CD4-positive, alpha-beta memory T cell (primary cell): ENCODE data around the gene TMEM219. TPM values are rescaled to one million over a fixed set of nuclear protein-coding genes. Genes with fewer than 3 reads are reported as not detected.
A peak's percentile ranks its signal among the peaks of the same experiment; 100 is the strongest.
"Not testable (repeated sequence)": the region's sequence is repeated elsewhere in the genome, so short reads cannot be mapped to it uniquely, and the experiment has no call there.

Source experiments
- CTCF ChIA-PET: fragments of 350-600 bp; sonication (Branson Sonifier 250); formaldehyde crosslinking; loops from one replicate; lab custom pipeline; 2021; ENCODE audit warnings: inconsistent platforms; ENCODE audit not compliant: partially characterized antibody; lab: Charles Lee
- POLR2A ChIA-PET: fragments of 350-600 bp; sonication (Branson Sonifier 250); formaldehyde crosslinking; loops from one replicate; lab custom pipeline; 2021; ENCODE audit not compliant: partially characterized antibody; lab: Charles Lee
- DNase-seq, 5 donors: peaks; one replicate each; pipeline versions ENCODE4 v3.0.0 to v3.0.0-alpha.2; 2020 to 2022; ENCODE audit warnings: mixed read lengths in 1 of 5
- H3K27ac ChIP-seq: one replicate; pipeline ENCODE4 v1.7.0; 2013; ENCODE audit warnings: low read depth, low read length
- H3K27me3 ChIP-seq: 2 replicates; pipeline ENCODE4 v1.7.0; 2013; ENCODE audit warnings: mild to moderate bottlenecking, low read length, moderate library complexity; ENCODE audit not compliant: insufficient read depth
- H3K36me3 ChIP-seq: 2 replicates; pipeline ENCODE4 v1.7.0; 2013; ENCODE audit warnings: mild to moderate bottlenecking, low read length, moderate library complexity; ENCODE audit not compliant: insufficient read depth
- H3K4me1 ChIP-seq: 2 replicates; pipeline ENCODE4 v1.7.0; 2013; ENCODE audit warnings: mild to moderate bottlenecking, low read length, moderate library complexity; ENCODE audit not compliant: insufficient read depth
- H3K4me3 ChIP-seq, 2 donors: one replicate each; pipeline ENCODE4 v1.7.0; 2013; ENCODE audit warnings: low read length in 2 of 2, mild to moderate bottlenecking in 1 of 2
- H3K9me3 ChIP-seq, 2 donors: one replicate each; pipeline ENCODE4 v1.7.0; 2013; ENCODE audit warnings: low read length in 2 of 2, control low read depth in 1 of 2; ENCODE audit not compliant: control insufficient read depth in 1 of 2
- H3K27ac Mint-ChIP-seq, 7 donors: one replicate each; pipeline ENCODE4 v1.8.0; 2020 to 2021; ENCODE audit warnings: mixed read lengths in 7 of 7, mild to moderate bottlenecking in 6 of 7, inconsistent platforms in 3 of 7, moderate library complexity in 3 of 7
- H3K27me3 Mint-ChIP-seq, 2 donors: one replicate each; pipeline ENCODE4 v1.8.0; 2020 to 2021; ENCODE audit warnings: mixed read lengths in 2 of 2
- H3K36me3 Mint-ChIP-seq, 2 donors: one replicate each; pipeline ENCODE4 v1.8.0; 2020 to 2021; ENCODE audit warnings: mixed read lengths in 2 of 2, inconsistent platforms in 1 of 2, mild to moderate bottlenecking in 1 of 2
- H3K4me1 Mint-ChIP-seq, 4 donors: one replicate each; pipeline ENCODE4 v1.8.0; 2020 to 2021; ENCODE audit warnings: mixed read lengths in 4 of 4, mild to moderate bottlenecking in 1 of 4
- H3K4me3 Mint-ChIP-seq, 8 donors: one replicate each; pipeline ENCODE4 v1.8.0; 2020 to 2021; ENCODE audit warnings: mixed read lengths in 8 of 8, mild to moderate bottlenecking in 7 of 8, moderate library complexity in 6 of 8, inconsistent platforms in 3 of 8
- H3K9me3 Mint-ChIP-seq, 8 donors: one replicate each; pipeline ENCODE4 v1.8.0; 2020 to 2021; ENCODE audit warnings: mixed read lengths in 8 of 8, mild to moderate bottlenecking in 5 of 8, inconsistent platforms in 3 of 8, moderate library complexity in 1 of 8
- intact Hi-C: fragments of 100-400 bp; cut with micrococcal nuclease; formaldehyde crosslinking; loops from one replicate; pipeline ENCODE4 v1.15.1; 2023
- polyA plus RNA-seq, 2 donors: library from polyadenylated mRNA; unstranded; fragments of 300-500 nt; fragmentation: Illumina TruSeq; gene quantifications; one replicate each; pipeline ENCODE4 v1.2.3, GENCODE V29; 2021
- total RNA-seq, 2 experiments: library from RNA; stranded (reverse); gene quantifications; one replicate each; pipeline ENCODE4 v1.2.3, GENCODE V29; 2021

Gene TMEM219
- total and polyA plus RNA-seq, 4 experiments from 2014 or later = 80.8 to 250 (median 156) TPM

GRCh38 chr16:29927070-29927905, 34.6 kb upstream of the TMEM219 start:
- DNase-seq = no peak
- Mint-ChIP-seq H3K36me3 (peaks cover 4 to 20% of the 10 kb centered on the region in 2 donors), H3K27me3 (no peaks in the 10 kb centered on the region), H3K9me3 (no peaks in the 10 kb centered on the region), H3K27ac (peak overlapping the region; percentile 63 to 98 (median 88)), H3K4me1 (peaks cover 21 to 49% (median 28%) of the 10 kb centered on the region in 4 donors), H3K4me3 (peak overlapping the region; percentile 88 to 96 (median 94))
- ChIA-PET CTCF (interaction anchor here (0.8 to 1.4 kb wide), 4 partner anchors 34 to 105 kb away, joined by 3 to 9 read pairs (median 6); partner anchors contain the start of gene TMEM219), POLR2A (interaction anchor here (0.8 to 3.0 kb wide), 17 partner anchors 10 to 142 kb away, joined by 3 to 57 read pairs (median 5); partner anchors contain the start of genes ASPHD1, HIRIP3, INO80E and PAGR1)
- H3K27ac ChIP-seq = peak overlapping the region; percentile 77
- no peaks in the 10 kb centered on the region for H3K9me3 ChIP-seq
- no peak overlapping the region for H3K4me3 ChIP-seq
- peaks cover 32% of the 10 kb centered on the region for H3K4me1 ChIP-seq
- no peaks in the 10 kb centered on the region for H3K27me3 ChIP-seq
- intact Hi-C loops = loop anchor here (2.0 to 5.0 kb wide), 2 partner anchors 46 to 65 kb away; partner anchors contain the start of genes CDIPT and TAOK2
- peaks cover 9% of the 10 kb centered on the region for H3K36me3 ChIP-seq

- H3K9me3 ChIP-seq, H3K27ac ChIP-seq, intact Hi-C loops, H3K4me1 ChIP-seq, H3K4me3 Mint-ChIP-seq, H3K36me3 Mint-ChIP-seq, H3K27me3 Mint-ChIP-seq, H3K27ac Mint-ChIP-seq, CTCF ChIA-PET, H3K4me3 ChIP-seq, H3K9me3 Mint-ChIP-seq, DNase-seq, POLR2A ChIA-PET, H3K36me3 ChIP-seq, H3K27me3 ChIP-seq: not testable (repeated sequence)
- peaks cover 4 to 10% (median 8%) of the 10 kb centered on the region in 4 donors for H3K4me1 Mint-ChIP-seq
These were observed 30.1 kb upstream of the TMEM219 start for GRCh38 chr16:29931750-29932149.

- Mint-ChIP-seq H3K4me3 (no peak overlapping the region), H3K9me3 (peaks cover 0 to 3% (median 0%) of the 10 kb centered on the region in 8 donors), H3K36me3 (no peaks in the 10 kb centered on the region), H3K27ac (no peak overlapping the region), H3K4me1 (peaks cover 0 to 1% (median 0%) of the 10 kb centered on the region in 4 donors), H3K27me3 (peaks cover 0 to 6% of the 10 kb centered on the region in 2 donors)
- Histone ChIP-seq H3K27ac (no peak overlapping the region), H3K4me1 (no peaks in the 10 kb centered on the region), H3K36me3 (no peaks in the 10 kb centered on the region), H3K4me3 (no peak overlapping the region), H3K9me3 (no peaks in the 10 kb centered on the region), H3K27me3 (no peaks in the 10 kb centered on the region)
- intact Hi-C loops = no loop called here
- no peak for DNase-seq
- ChIA-PET POLR2A (no interaction called here), CTCF (no interaction called here)
These were observed 21.2 kb upstream of the TMEM219 start for GRCh38 chr16:29940656-29941055.

GRCh38 chr16:29943846-29944799, 17.8 kb upstream of the TMEM219 start:
- Histone ChIP-seq H3K4me1 (no peaks in the 10 kb centered on the region), H3K27ac (no peak overlapping the region), H3K36me3 (no peaks in the 10 kb centered on the region), H3K4me3 (no peak overlapping the region), H3K27me3 (no peaks in the 10 kb centered on the region), H3K9me3 (no peaks in the 10 kb centered on the region)
- H3K27ac Mint-ChIP-seq = no peak overlapping the region
- DNase-seq = no peak
- H3K27me3 Mint-ChIP-seq = peaks cover 0 to 4% of the 10 kb centered on the region in 2 donors
- no peaks in the 10 kb centered on the region for H3K36me3 Mint-ChIP-seq
- intact Hi-C loops = no loop called here
- H3K9me3 Mint-ChIP-seq = peaks cover 0 to 3% (median 0%) of the 10 kb centered on the region in 8 donors
- POLR2A ChIA-PET = no interaction called here
- H3K4me3 Mint-ChIP-seq = no peak overlapping the region
- CTCF ChIA-PET = interaction anchor here (0.6 to 1.2 kb wide), 3 partner anchors 16 to 95 kb away, joined by 3 read pairs; partner anchors contain the start of gene TLCD3B
- H3K4me1 Mint-ChIP-seq = peaks cover 0 to 1% (median 0%) of the 10 kb centered on the region in 4 donors

GRCh38 chr16:29947897-29948296, 14.0 kb upstream of the TMEM219 start:
- Histone ChIP-seq H3K27ac (no peak overlapping the region), H3K4me1 (no peaks in the 10 kb centered on the region), H3K36me3 (no peaks in the 10 kb centered on the region), H3K27me3 (no peaks in the 10 kb centered on the region), H3K4me3 (no peak overlapping the region), H3K9me3 (no peaks in the 10 kb centered on the region)
- H3K27ac Mint-ChIP-seq = no peak overlapping the region
- H3K9me3 Mint-ChIP-seq = peaks cover 0 to 7% (median 2%) of the 10 kb centered on the region in 8 donors
- peaks cover 0 to 1% (median 0%) of the 10 kb centered on the region in 4 donors for H3K4me1 Mint-ChIP-seq
- intact Hi-C loops = no loop called here
- no peaks in the 10 kb centered on the region for H3K36me3 Mint-ChIP-seq
- peaks cover 0 to 1% of the 10 kb centered on the region in 2 donors for H3K27me3 Mint-ChIP-seq
- ChIA-PET CTCF (interaction anchor here (0.9 kb wide), 1 partner anchor 25 kb away, joined by 3 read pairs; no protein-coding TSS in a partner anchor), POLR2A (interaction anchor here (0.6 kb wide), 1 partner anchor 23 kb away, joined by 3 read pairs; no protein-coding TSS in a partner anchor)
- no peak overlapping the region for H3K4me3 Mint-ChIP-seq
- no peak for DNase-seq

GRCh38 chr16:29950806-29951461, 10.9 kb upstream of the TMEM219 start:
- no peak for DNase-seq
- peaks cover 0 to 7% (median 2%) of the 10 kb centered on the region in 8 donors for H3K9me3 Mint-ChIP-seq
- Histone ChIP-seq H3K4me1 (no peaks in the 10 kb centered on the region), H3K27ac (no peak overlapping the region), H3K36me3 (no peaks in the 10 kb centered on the region), H3K9me3 (no peaks in the 10 kb centered on the region), H3K27me3 (no peaks in the 10 kb centered on the region), H3K4me3 (no peak overlapping the region)
- ChIA-PET POLR2A (interaction anchor here (1.1 kb wide), 1 partner anchor 11 kb away, joined by 5 read pairs; the partner anchor contains the start of gene TMEM219), CTCF (no interaction called here)
- H3K4me3 Mint-ChIP-seq = no peak overlapping the region
- no peak overlapping the region for H3K27ac Mint-ChIP-seq
- H3K36me3 Mint-ChIP-seq = no peaks in the 10 kb centered on the region
- no peaks in the 10 kb centered on the region for H3K4me1 Mint-ChIP-seq
- peaks cover 1 to 2% of the 10 kb centered on the region in 2 donors for H3K27me3 Mint-ChIP-seq
- intact Hi-C loops = no loop called here
